GM19099 (cell line): ENCODE measurements around the gene MAPK14.

ENCODE experiments used
- POLR2A ChIP-seq: IDR thresholded peaks from 3 replicates; pipeline ENCODE4 v1.6.1; 2011; ENCODE audit warnings: low read depth; ENCODE audit not compliant: insufficient read length; ENCODE audit errors: extremely low read depth

The MAPK14 gene

GRCh38 chr6:36145495-36145894, 117.9 kb downstream of the MAPK14 start:
- no peak for TF ChIP-seq POLR2A

GRCh38 chr6:36147294-36147693, 119.7 kb downstream of the MAPK14 start:
- no peak for TF ChIP-seq POLR2A

DNA sequence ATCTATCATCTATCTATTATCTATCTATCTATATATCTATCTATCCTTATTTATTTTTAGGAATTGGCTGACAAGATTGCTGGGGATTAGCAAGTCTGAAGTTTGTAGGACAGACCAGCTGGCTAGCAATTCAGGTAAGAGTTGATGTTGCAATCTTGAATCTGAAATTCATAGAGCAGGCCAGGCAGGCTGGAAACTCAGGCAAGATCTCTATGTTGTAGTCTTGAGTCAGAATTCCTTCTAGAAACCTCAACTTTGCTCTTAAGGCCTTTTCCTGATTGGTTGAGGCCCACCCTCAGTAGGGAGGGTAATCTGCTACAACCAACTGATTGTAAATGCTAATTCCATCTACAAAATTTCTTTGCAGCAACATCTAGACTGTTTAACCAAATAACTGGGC, 121.9 kb downstream of the MAPK14 start:
- TF ChIP-seq POLR2A: no peak

DNA sequence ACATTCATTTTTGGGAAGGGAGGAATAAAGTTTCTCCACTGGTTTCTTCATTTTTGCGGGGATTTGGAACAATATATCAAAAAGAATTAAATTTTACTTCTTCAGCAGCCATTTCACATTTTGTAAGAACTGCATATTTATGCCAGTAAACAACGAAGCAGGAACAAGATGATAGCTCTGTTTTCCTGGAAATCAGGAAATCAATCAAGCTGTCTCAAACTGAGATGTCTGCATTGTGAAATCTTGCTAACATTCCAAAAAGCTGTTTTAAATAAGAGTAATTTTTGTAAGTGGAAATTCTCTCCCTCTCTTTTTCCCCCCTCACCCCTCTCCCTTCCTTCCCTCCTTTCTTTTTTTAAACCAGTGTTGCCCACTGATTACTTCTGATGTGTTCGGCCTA, 122.7 kb downstream of the MAPK14 start:
- TF ChIP-seq POLR2A: no peak

DNA sequence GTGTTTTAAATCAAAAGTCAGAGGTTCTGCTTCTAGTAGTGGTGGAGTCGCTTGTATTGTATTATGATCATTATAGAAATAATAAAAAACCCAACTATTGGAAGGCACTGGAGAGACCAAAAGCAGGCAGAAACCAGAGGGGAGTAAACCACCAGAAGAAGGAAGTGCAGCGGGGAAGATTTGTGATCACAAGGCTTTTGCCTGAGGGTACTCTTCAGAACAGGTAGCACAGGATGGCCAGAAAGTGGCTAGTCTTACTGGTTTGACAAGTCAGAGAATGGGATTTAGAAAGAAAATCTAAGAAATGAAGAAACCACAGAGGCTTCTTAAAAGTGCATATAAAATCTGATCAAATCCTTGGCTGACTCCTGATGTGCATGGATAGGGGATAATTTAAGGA, 126.7 kb downstream of the MAPK14 start:
- no peak for TF ChIP-seq POLR2A

DNA sequence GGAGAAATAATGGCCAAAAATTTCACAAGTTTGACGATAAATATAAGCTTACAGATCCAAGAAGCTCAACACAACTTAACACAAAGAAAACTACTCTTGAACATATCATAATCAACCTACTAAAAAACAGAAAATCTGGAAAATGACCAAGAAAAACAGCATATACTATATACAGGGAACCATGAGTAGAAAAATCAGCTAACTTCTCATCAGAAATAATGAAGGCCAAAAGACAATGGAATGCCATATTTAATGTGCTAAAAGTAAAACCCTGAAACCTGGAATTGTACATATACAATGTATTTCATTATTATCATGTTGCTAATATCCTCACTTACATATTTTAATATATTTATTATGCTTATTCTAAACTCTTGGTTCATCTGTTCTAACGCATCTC, 128.1 kb downstream of the MAPK14 start:
- TF ChIP-seq POLR2A: no peak

- no peak for TF ChIP-seq POLR2A
These were observed 132.6 kb downstream of the MAPK14 start for GRCh38 chr6:36160147-36160760.
